ENCODE results near the gene CADM2. TPM values are rescaled to one million over a fixed set of nuclear protein-coding genes. Genes with fewer than 3 reads are reported as not detected.
"Not testable (repeated sequence)": the region's sequence is repeated elsewhere in the genome, so short reads cannot be mapped to it uniquely, and the experiment has no call there.

The CADM2 gene
- not detected for total RNA-seq

GRCh38 chr3:84958495-84959469 is at the start of gene CADM2:
CADM2 (plus strand) TSS chr3:84958989.
- peak; percentile 67 for DNase-seq
- Mint-ChIP-seq H3K9me3 (no peaks in the 10 kb centered on the region), H3K4me1 (peaks cover 5% of the 10 kb centered on the region), H3K27ac (no peak within 1 kb of the TSS), H3K27me3 (peaks cover 26% of the 10 kb centered on the region), H3K36me3 (ENCODE audit: low read depth) (no peaks in the 10 kb centered on the region), H3K4me3 (peak within 1 kb of the TSS; percentile 52)
- CTCF ChIA-PET, result no interaction called here
- POLR2A ChIA-PET, result no interaction called here

DNA sequence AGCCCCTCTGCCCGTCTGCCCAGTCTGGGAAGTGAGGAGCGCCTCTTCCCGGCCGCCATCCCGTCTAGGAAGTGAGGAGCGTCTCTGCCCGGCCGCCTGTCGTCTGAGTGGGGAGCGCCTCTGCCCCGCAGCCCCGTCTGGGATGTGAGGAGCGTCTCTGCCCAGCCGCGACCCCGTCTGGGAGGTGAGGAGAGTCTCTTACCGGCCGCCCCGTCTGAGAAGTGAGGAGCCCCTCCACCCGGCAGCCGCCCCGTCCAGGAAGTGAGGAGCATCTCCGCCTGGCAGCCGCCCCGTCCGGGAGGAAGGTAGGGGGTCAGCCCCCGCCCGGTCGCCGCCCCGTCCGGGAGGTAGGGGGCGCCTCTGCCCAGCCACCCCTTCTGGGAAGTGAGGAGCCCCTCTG is 40.2 kb upstream of the CADM2 start:
- POLR2A ChIA-PET, H3K27me3 Mint-ChIP-seq: not testable (repeated sequence)

DNA sequence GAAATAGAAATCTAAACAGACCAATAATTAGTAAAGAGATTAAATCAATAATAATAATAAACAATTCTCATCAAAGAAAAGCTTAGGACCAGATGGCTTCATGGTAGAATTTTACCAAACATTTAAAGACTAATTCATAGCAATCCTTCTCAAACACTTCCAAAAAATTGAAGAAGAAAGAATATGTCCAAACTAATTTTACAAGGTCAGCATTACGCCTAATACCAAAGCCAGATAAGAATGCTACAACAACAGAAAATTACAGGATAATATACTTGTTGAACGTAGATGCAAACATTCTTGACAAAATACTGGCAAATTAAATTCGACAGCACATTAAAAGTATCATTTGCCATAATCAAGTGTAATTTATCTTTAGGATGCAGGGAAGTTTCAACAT is 36.1 kb upstream of the CADM2 start:
- DNase-seq, result no peak
- Mint-ChIP-seq H3K4me1 (no peaks in the 10 kb centered on the region), H3K4me3 (no peak overlapping the region), H3K9me3 (peaks cover 3% of the 10 kb centered on the region), H3K27ac (no peak overlapping the region), H3K36me3 (ENCODE audit: low read depth) (no peaks in the 10 kb centered on the region), H3K27me3 (no peaks in the 10 kb centered on the region)
- CTCF ChIA-PET, result no interaction called here
- POLR2A ChIA-PET, result no interaction called here

More for the DNA sequence above, 40.2 kb upstream of the CADM2 start:
- H3K36me3 Mint-ChIP-seq (ENCODE audit: low read depth); DNase-seq; H3K4me3 Mint-ChIP-seq; CTCF ChIA-PET; H3K27ac Mint-ChIP-seq; H3K9me3 Mint-ChIP-seq; H3K4me1 Mint-ChIP-seq: not testable (repeated sequence)

DNA sequence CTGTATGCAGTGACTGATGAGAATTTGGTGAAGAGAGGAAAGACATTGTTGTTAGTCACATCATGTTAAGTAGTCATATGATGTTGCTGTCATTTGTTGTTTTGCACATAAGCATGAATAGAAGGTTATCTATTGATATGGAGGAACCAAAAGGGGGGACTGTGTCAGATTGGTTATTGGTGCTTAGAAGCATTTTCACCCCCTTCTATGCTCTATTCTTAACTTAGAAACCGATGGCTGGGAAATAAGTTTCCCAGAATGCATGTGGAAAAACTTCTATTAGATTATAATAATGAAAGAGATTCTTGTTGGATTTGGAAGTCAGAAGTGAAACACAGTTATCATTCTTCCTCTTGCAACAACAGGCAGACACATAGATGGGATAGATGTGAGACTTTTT is 33.2 kb upstream of the CADM2 start:
- Mint-ChIP-seq H3K9me3 (peaks cover 2% of the 10 kb centered on the region), H3K4me1 (no peaks in the 10 kb centered on the region), H3K4me3 (no peak overlapping the region), H3K36me3 (ENCODE audit: low read depth) (no peaks in the 10 kb centered on the region), H3K27ac (no peak overlapping the region), H3K27me3 (no peaks in the 10 kb centered on the region)
- ChIA-PET POLR2A (no interaction called here), CTCF (no interaction called here)
- no peak for DNase-seq

DNA sequence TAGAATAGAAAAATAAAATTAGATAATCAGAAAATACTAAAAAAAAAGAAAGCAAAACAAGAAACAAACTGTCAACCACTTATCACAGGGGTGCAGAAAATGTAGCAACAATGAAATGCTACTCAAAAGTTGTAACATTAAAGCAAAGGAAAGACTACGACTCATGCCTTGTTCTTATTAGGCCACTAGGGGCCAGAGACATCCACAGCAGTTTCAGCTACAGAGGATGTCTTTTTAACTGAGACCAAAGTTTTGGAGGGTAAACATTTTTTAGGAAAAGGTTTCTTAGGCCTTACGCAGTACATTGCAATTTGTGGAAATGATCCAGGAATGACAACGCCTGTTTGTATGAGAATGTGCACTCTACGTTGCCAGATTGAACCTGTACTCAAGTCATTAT is 15.4 kb upstream of the CADM2 start:
- CTCF ChIA-PET, result no interaction called here
- Mint-ChIP-seq H3K27ac (no peak overlapping the region), H3K4me3 (no peak overlapping the region), H3K9me3 (peaks cover 3% of the 10 kb centered on the region), H3K4me1 (no peaks in the 10 kb centered on the region), H3K36me3 (ENCODE audit: low read depth) (no peaks in the 10 kb centered on the region), H3K27me3 (no peaks in the 10 kb centered on the region)
- no peak for DNase-seq
- POLR2A ChIA-PET, result no interaction called here

DNA sequence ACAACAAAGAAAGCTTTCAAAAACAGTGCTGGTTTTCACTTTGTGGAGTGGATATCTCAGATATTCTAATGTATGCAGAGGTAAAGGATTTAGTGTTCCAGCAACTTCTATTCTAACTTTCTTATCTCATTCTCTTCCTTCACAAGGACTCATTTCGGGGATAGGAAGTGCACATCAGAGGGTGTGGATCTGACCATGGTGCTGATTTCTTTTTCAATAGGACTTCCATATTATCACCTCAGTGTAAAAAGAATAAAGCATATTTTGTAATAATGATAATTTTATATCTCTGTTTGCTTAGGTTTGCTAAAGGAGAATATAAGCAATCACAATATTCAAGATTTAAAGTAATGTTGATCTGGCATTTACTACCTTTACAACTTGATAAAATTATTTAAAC is 12.5 kb upstream of the CADM2 start:
- Mint-ChIP-seq H3K4me3 (no peak overlapping the region), H3K36me3 (ENCODE audit: low read depth) (no peaks in the 10 kb centered on the region), H3K9me3 (peaks cover 7% of the 10 kb centered on the region), H3K4me1 (no peaks in the 10 kb centered on the region), H3K27ac (no peak overlapping the region), H3K27me3 (no peaks in the 10 kb centered on the region)
- no peak for DNase-seq
- ChIA-PET POLR2A (no interaction called here), CTCF (no interaction called here)

GRCh38 chr3:84959470-84960271 is 882 bp downstream of the CADM2 start:
- peak overlapping the region; percentile 37 for H3K4me3 Mint-ChIP-seq
- H3K36me3 Mint-ChIP-seq (ENCODE audit: low read depth), result no peaks in the 10 kb centered on the region
- H3K9me3 Mint-ChIP-seq, result no peaks in the 10 kb centered on the region
- no peak for DNase-seq
- peaks cover 5% of the 10 kb centered on the region for H3K4me1 Mint-ChIP-seq
- CTCF ChIA-PET, result no interaction called here
- POLR2A ChIA-PET, result no interaction called here
- no peak overlapping the region for H3K27ac Mint-ChIP-seq
- H3K27me3 Mint-ChIP-seq, result peaks cover 26% of the 10 kb centered on the region

DNA sequence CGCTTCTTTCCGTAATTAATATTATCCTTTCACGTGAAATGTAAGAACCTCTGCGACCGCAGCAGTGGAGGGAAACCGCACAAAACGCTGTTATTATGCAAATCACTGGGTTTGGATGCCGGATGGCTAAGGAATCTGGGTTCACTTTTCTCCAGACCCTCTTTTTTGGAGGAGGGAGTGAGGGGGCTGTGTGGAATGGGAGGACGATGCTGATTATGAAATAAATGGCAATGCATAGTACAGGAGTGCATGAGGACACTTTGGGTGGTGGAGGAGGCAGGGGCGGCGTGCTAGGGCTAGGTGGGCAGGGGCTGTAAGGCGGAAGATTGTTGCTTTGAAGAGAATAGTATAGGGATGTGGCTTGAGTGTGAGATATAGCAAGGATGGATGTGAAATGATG is 1.8 kb downstream of the CADM2 start:
- no peak overlapping the region for H3K27ac Mint-ChIP-seq
- H3K9me3 Mint-ChIP-seq, result no peaks in the 10 kb centered on the region
- peaks cover 5% of the 10 kb centered on the region for H3K4me1 Mint-ChIP-seq
- H3K4me3 Mint-ChIP-seq, result no peak overlapping the region
- DNase-seq, result no peak
- H3K36me3 Mint-ChIP-seq (ENCODE audit: low read depth), result no peaks in the 10 kb centered on the region
- ChIA-PET POLR2A (no interaction called here), CTCF (no interaction called here)
- H3K27me3 Mint-ChIP-seq, result peaks cover 26% of the 10 kb centered on the region

GRCh38 chr3:84961011-84961410 is 2.2 kb downstream of the CADM2 start:
- CTCF ChIA-PET, result no interaction called here
- Mint-ChIP-seq H3K27ac (no peak overlapping the region), H3K4me1 (peaks cover 5% of the 10 kb centered on the region), H3K36me3 (ENCODE audit: low read depth) (no peaks in the 10 kb centered on the region), H3K9me3 (no peaks in the 10 kb centered on the region), H3K4me3 (no peak overlapping the region), H3K27me3 (peaks cover 26% of the 10 kb centered on the region)
- DNase-seq, result no peak
- POLR2A ChIA-PET, result no interaction called here

DNA sequence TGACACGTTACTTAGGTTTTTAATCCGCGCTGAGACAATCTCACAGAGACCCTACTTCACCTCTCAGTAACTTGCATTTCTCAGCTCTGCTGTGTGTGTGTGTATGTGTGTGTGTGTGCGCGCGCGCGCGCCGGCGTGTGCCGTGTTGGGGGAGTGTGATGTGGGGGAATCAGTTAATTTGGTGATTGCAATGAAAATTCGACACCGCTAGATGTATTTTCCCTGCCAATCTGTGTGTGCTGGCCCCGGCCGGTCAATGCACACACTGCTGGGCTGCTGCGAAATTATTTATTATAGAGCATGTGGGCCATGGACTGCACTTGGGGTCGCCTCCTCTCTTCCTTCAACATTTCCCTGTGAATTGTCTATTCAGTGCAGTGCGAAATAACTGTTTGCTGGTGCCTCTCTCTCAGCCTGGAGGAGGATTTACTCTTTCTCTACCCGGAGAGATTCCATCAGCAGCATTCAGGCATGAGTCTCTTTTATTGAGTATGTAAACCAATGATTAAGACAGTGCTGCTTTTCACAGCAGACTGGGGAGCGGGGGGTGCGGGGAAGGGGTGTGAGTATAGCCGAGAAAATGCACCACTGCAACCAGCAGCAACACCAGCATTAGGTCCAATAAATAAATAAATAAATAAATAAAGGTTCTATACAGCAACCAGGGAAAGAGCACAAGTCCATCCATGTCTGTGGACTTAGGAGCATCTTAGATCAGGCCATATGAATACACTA is 2.9 kb downstream of the CADM2 start:
- peaks cover 5% of the 10 kb centered on the region for H3K4me1 Mint-ChIP-seq
- H3K4me3 Mint-ChIP-seq, result no peak overlapping the region
- POLR2A ChIA-PET, result no interaction called here
- H3K27ac Mint-ChIP-seq, result no peak overlapping the region
- H3K27me3 Mint-ChIP-seq, result peaks cover 26% of the 10 kb centered on the region
- no peak for DNase-seq
- H3K36me3 Mint-ChIP-seq (ENCODE audit: low read depth), result no peaks in the 10 kb centered on the region
- no peaks in the 10 kb centered on the region for H3K9me3 Mint-ChIP-seq
- CTCF ChIA-PET, result no interaction called here

- Mint-ChIP-seq H3K4me1 (peaks cover 5% of the 10 kb centered on the region), H3K9me3 (no peaks in the 10 kb centered on the region), H3K4me3 (no peak overlapping the region), H3K27me3 (peaks cover 26% of the 10 kb centered on the region), H3K36me3 (ENCODE audit: low read depth) (no peaks in the 10 kb centered on the region), H3K27ac (no peak overlapping the region)
- ChIA-PET CTCF (no interaction called here), POLR2A (no interaction called here)
- DNase-seq, result no peak
Observed at GRCh38 chr3:84962415-84962814, 3.6 kb downstream of the CADM2 start.

GRCh38 chr3:84963137-84963536 is 4.3 kb downstream of the CADM2 start:
- CTCF ChIA-PET, result no interaction called here

DNA sequence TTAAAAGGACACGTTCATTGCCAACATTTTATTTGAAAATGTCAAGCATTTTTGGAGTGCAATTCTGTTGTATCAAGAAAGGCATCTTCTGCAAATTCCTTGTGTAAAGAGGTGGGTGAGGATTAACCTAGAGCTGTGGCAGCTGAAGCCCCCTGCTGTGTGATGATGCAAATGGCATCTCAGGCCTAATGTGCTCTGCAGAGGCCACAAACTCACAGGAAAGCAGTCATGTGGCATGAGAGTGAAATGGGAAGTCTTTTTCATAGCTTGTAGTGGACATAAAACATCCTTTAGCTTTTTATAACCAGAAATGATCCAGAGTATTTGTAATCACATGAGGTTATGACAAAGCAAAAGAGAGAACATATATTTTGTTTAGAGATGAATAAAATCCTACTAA is 6.4 kb downstream of the CADM2 start:
- H3K27ac Mint-ChIP-seq, result no peak overlapping the region
- CTCF ChIA-PET, result no interaction called here
- no peak overlapping the region for H3K4me3 Mint-ChIP-seq
- peaks cover 16% of the 10 kb centered on the region for H3K27me3 Mint-ChIP-seq
- DNase-seq, result no peak
- POLR2A ChIA-PET, result no interaction called here
- H3K4me1 Mint-ChIP-seq, result no peaks in the 10 kb centered on the region
- no peaks in the 10 kb centered on the region for H3K9me3 Mint-ChIP-seq
- H3K36me3 Mint-ChIP-seq (ENCODE audit: low read depth), result no peaks in the 10 kb centered on the region

More at GRCh38 chr3:84963137-84963536, 4.3 kb downstream of the CADM2 start:
- H3K36me3 Mint-ChIP-seq (ENCODE audit: low read depth), result no peaks in the 10 kb centered on the region
- POLR2A ChIA-PET, result no interaction called here
- no peak for DNase-seq
- peaks cover 5% of the 10 kb centered on the region for H3K4me1 Mint-ChIP-seq
- no peaks in the 10 kb centered on the region for H3K9me3 Mint-ChIP-seq
- H3K27ac Mint-ChIP-seq, result no peak overlapping the region
- peaks cover 26% of the 10 kb centered on the region for H3K27me3 Mint-ChIP-seq
- no peak overlapping the region for H3K4me3 Mint-ChIP-seq

All from activated CD4-positive, alpha-beta memory T cell treated with anti-CD3 and anti-CD28 coated beads, Interleukin-2, amount 10 ng/mL, durations not matched to agents 7 days and 5 days (primary cell).